Keratinocyte (primary cell): Measurements from ENCODE around the gene TPI1. TPM values are rescaled to one million over a fixed set of nuclear protein-coding genes. Genes with fewer than 3 reads are reported as not detected.

Source experiments
- DNase-seq: peaks from one replicate; pipeline ENCODE4 v3.0.0-alpha.2; 2011; ENCODE audit warnings: low read depth, missing footprints, low spot score
- FAIRE-seq: peaks from 2 replicates; lab custom pipeline; 2011; peaks lifted over from hg19 to GRCh38; lab: Jason Lieb, UNC
- H2AFZ ChIP-seq: 2 replicates; pipeline ENCODE4 v1.6.0; 2012; ENCODE audit warnings: low read length, control low read depth, inconsistent platforms; ENCODE audit not compliant: control insufficient read depth
- H3K27ac ChIP-seq: 2 replicates; pipeline ENCODE4 v1.5.1; 2011; ENCODE audit warnings: low read length; ENCODE audit not compliant: control insufficient read depth, insufficient read depth
- H3K27me3 ChIP-seq: 3 replicates; pipeline ENCODE4 v1.6.0; 2011; ENCODE audit warnings: low read length; ENCODE audit not compliant: control insufficient read depth, insufficient read depth; ENCODE audit errors: extremely low read depth
- H3K36me3 ChIP-seq, 2 experiments: 2 replicates in 1 of 2; 3 replicates in 1 of 2; pipeline ENCODE4 v1.5.1; 2011; ENCODE audit warnings: low read length in 2 of 2, mild to moderate bottlenecking in 1 of 2; ENCODE audit not compliant: control insufficient read depth in 2 of 2, insufficient read depth in 2 of 2; ENCODE audit errors: extremely low read depth in 1 of 2
- H3K4me1 ChIP-seq: 3 replicates; pipeline ENCODE4 v1.5.1; 2011; ENCODE audit warnings: low read length; ENCODE audit not compliant: control insufficient read depth, insufficient read depth; ENCODE audit errors: extremely low read depth
- H3K4me2 ChIP-seq: 3 replicates; pipeline ENCODE4 v1.6.0; 2011; ENCODE audit warnings: low read depth, low read length; ENCODE audit not compliant: control insufficient read depth, insufficient read depth; ENCODE audit errors: extremely low read depth
- H3K4me3 ChIP-seq, 3 experiments: fragments of 200-600 bp in 1 of 3; sonication (generic) in 1 of 3; 2 replicates in 2 of 3; 3 replicates in 1 of 3; pipeline ENCODE4 v1.5.1; 2011 to 2016; ENCODE audit warnings: low read length in 3 of 3, mild to moderate bottlenecking in 3 of 3, control low read depth in 2 of 3, inconsistent platforms in 1 of 3, low read depth in 1 of 3, mixed read lengths in 1 of 3, mixed run types in 1 of 3, moderate library complexity in 1 of 3; ENCODE audit not compliant: control insufficient read depth in 2 of 3, insufficient read depth in 2 of 3; ENCODE audit errors: extremely low read depth in 1 of 3
- H3K79me2 ChIP-seq: 2 replicates; pipeline ENCODE4 v1.6.0; 2012; ENCODE audit warnings: low read length; ENCODE audit not compliant: control insufficient read depth, insufficient read depth
- H3K9ac ChIP-seq: 3 replicates; pipeline ENCODE4 v1.6.0; 2011; ENCODE audit warnings: low read length; ENCODE audit not compliant: control insufficient read depth, insufficient read depth; ENCODE audit errors: extremely low read depth
- H3K9me1 ChIP-seq: 3 replicates; pipeline ENCODE4 v1.6.0; 2011; ENCODE audit warnings: low read length; ENCODE audit not compliant: control insufficient read depth, insufficient read depth; ENCODE audit errors: extremely low read depth
- H3K9me3 ChIP-seq: 2 replicates; pipeline ENCODE4 v1.5.1; 2012; ENCODE audit warnings: low read depth, low read length; ENCODE audit not compliant: control insufficient read depth
- H4K20me1 ChIP-seq: 3 replicates; pipeline ENCODE4 v1.6.0; 2011; ENCODE audit warnings: low read length; ENCODE audit not compliant: control insufficient read depth, insufficient read depth; ENCODE audit errors: extremely low read depth
- CTCF ChIP-seq, 3 experiments: IDR thresholded peaks in 1 of 3; conservative IDR thresholded peaks in 1 of 3; optimal IDR thresholded peaks in 1 of 3; 2 replicates in 2 of 3; 3 replicates in 1 of 3; pipeline versions ENCODE3 to v1.5.1; 2011; ENCODE audit warnings: low read length in 3 of 3, mild to moderate bottlenecking in 3 of 3, moderate library complexity in 2 of 3, control low read depth in 1 of 3, inconsistent platforms in 1 of 3; ENCODE audit not compliant: insufficient read depth in 2 of 3; ENCODE audit errors: extremely low read depth in 1 of 3
- EZH2 ChIP-seq: IDR thresholded peaks from one replicate; pipeline ENCODE4 v1.6.1; 2012; ENCODE audit warnings: inconsistent platforms, mild to moderate bottlenecking, low read length, moderate library complexity
- dilution Hi-C: fragments of 300-500 bp; cut with MboI; formaldehyde crosslinking; loops from one replicate; pipeline ENCODE4 v1.7.0; 2020; ENCODE audit warnings: low sequenced_read_pairs; ENCODE audit not compliant: extremely low pct_ligation_motif_present
- polyA plus RNA-seq, 5 experiments: library from polyadenylated mRNA; depleted of rRNA in 3 of 5; stranded (reverse) in 3 of 5; stranded (forward) in 1 of 5; unstranded in 1 of 5; fragments of >200 nt; gene quantifications; 1 replicate in 1 of 5; 2 replicates in 3 of 5; 3 replicates in 1 of 5; pipeline versions ENCODE4 v1.2.1 to v1.2.3, GENCODE V29; 2011 to 2012; ENCODE audit warnings: missing spikeins in 2 of 5, low read depth in 1 of 5, low replicate concordance in 1 of 5

TPI1 gene
- polyA plus RNA-seq, 1 donor (not counting 4 experiments of a cell fraction or from before 2014, with no cell fraction given) = 1,551 TPM

- Histone ChIP-seq H3K4me1 (no peaks in the 10 kb centered on the region), H3K27me3 (no peaks in the 10 kb centered on the region), H3K9me3 (no peaks in the 10 kb centered on the region), H4K20me1 (no peaks in the 10 kb centered on the region), H3K4me2 (no peak overlapping the region), H3K9me1 (no peaks in the 10 kb centered on the region), H3K27ac (no peak overlapping the region), H3K9ac (no peak overlapping the region), H2AFZ (no peak overlapping the region), H3K79me2 (peaks cover 7% of the 10 kb centered on the region), H3K4me3 (no peak overlapping the region), H3K36me3 (peaks cover 59 to 66% of the 10 kb centered on the region in 2 experiments)
- no peak for DNase-seq
- FAIRE-seq = no peak
- dilution Hi-C loops = no loop called here
- TF ChIP-seq CTCF (optimal IDR thresholded peaks at IDR 0.05 in 1 of 3, IDR thresholded peaks at IDR 0.05 in 1 of 3, conservative IDR thresholded peaks at IDR 0.05 in 1 of 3; ENCODE audit: extremely low read depth in 1 of 3, insufficient read depth in 2 of 3, low read length in 3 of 3) = no peak
- no peak for TF ChIP-seq EZH2
These were observed 7.2 kb upstream of the TPI1 start for GRCh38 chr12:6860116-6860515.

- Histone ChIP-seq H4K20me1 (no peaks in the 10 kb centered on the region), H3K27ac (no peak overlapping the region), H3K9me1 (no peaks in the 10 kb centered on the region), H3K4me3 (no peak overlapping the region), H3K36me3 (peaks cover 61 to 65% of the 10 kb centered on the region in 2 experiments), H3K79me2 (no peaks in the 10 kb centered on the region), H3K9ac (no peak overlapping the region), H3K9me3 (no peaks in the 10 kb centered on the region), H3K4me2 (no peak overlapping the region), H3K4me1 (no peaks in the 10 kb centered on the region), H3K27me3 (no peaks in the 10 kb centered on the region), H2AFZ (no peak overlapping the region)
- dilution Hi-C loops = no loop called here
- DNase-seq = no peak
- TF ChIP-seq EZH2 (no peak), CTCF (optimal IDR thresholded peaks at IDR 0.05 in 1 of 3, IDR thresholded peaks at IDR 0.05 in 1 of 3, conservative IDR thresholded peaks at IDR 0.05 in 1 of 3; ENCODE audit: extremely low read depth in 1 of 3, insufficient read depth in 2 of 3, low read length in 3 of 3) (no peak)
- no peak for FAIRE-seq
These were observed 6.4 kb upstream of the TPI1 start for GRCh38 chr12:6860942-6861341.
